GM19395 (cell line): ENCODE data around the gene ODF2.

Experiments
- ATAC-seq: cut with Tn5 transposase; IDR thresholded peaks from one replicate; pipeline ENCODE4 v1.9.1; 2021; ENCODE audit warnings: mild to moderate bottlenecking, moderate library complexity; ENCODE audit not compliant: unreplicated experiment

Gene ODF2

DNA sequence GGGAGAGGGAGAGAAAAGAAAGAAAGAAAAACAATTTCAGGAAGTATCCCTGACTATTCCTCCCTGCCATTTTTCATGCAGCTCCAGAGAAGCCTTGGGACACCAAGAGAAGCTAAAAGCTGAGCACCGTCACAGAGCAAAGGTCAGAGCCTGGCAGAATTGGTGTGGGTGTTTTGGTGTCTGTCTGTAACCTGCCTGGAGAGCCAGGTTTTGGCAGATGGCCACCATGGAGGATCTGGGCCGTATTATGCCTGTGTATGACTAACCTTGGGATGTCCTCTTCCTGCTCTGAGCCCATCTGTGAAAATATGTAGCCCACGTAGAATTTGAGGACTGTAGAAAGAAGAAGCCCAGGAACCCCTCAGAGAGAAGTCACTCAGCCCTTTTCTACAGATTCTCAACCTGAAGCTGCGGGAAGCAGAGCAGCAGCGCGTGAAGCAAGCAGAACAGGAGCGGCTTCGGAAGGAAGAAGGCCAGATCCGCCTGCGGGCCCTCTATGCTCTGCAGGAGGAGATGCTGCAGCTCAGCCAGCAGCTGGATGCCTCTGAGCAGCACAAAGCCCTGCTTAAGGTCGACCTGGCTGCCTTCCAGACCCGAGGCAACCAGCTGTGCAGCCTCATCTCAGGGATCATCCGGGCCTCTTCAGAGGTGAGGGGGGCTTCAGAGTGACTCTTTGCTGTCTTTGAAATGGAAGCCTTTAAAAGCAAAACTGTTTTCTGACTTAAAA, 67.6 kb downstream of the ODF2 start:
- ATAC-seq: no peak

DNA sequence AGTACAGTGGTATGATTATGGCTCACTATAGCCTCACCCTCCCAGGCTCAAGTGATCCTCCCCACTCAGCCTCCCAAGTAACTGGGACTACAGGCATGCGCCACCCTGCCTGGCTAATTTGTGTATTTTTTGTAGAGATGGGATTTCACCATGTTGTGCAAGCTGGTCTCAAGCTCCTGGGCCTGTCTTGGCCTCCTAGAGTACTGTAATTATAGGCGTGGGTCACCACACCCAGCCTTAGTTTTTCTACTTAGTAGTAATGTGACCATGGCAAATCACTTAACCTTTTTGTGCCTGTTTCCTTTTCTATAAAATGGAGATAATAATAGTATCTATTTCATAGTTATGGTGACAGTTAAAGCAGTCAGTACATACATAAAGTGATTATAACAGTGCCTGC, 70.9 kb downstream of the ODF2 start:
- ATAC-seq: no peak

DNA sequence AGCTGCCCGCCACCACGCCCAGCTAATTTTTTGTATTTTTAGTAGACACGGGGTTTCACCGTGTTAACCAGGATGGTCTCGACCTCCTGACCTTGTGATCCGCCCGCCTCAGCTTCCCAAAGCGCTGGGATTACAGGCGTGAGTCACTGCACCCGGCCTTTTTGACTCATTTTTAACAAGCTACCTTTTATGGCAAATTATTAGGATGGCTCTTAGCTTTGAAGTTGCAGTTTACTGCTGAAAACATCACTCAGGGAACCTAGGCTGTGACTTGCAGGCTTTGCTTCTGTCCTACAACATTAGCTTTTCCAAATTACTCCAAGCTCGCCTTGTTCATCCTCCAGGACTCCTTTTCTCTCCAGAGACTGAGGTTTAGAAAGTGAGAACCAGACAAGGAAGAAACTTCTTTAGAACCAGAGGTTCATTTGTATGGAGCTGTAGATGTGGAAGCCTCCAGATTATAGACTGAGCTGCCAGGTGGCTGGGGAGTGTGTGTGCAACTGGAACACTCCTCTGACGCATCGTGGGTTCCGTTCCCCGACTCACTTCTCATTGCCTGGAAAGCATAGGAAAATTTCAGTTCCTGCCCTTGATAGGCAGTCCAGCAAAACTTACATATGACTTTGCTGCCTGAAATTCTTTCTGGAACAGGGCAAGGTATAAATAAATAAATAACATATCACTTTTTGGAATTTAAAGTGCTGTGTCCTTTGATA, 72.8 kb downstream of the ODF2 start:
- no peak for ATAC-seq

DNA sequence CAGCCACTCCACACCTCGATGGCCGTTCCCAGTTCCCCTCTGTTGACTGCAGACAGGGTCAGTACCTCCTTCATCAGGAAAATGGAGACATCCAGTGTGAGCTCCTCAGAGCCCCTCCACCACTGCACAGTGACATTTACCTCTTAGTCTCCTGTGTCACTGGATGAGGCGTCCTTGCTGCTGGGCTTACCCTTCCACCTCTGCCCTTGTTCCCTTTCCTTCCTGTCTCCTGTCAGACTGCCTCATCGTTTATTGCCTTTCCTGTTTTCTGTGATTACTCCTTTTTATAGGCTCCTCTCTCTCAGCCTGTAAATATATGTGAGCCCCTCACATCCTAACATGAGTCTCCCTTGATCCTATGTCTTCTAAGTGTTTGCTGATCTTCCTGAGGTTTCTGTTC, 73.4 kb downstream of the ODF2 start:
- ATAC-seq: no peak

DNA sequence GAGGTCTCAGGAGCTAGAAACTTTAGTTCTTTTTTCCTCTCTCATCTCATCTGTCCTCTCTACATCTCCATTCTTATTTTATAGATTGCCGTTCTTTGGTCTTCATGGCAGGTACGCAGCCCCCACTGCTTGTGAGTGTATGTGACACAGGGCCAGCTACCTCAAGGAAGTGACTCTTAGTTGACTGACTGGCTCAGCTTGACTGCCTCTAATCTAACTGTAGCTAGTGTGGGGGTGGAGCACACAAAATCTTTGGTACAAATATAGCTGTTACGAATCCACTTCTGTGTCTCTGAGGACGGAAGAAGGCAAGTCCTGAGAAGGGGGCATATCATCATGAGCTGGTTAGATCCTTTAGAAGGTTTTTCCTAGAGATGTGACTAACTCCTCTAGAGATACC, 76.8 kb downstream of the ODF2 start:
- no peak for ATAC-seq

DNA sequence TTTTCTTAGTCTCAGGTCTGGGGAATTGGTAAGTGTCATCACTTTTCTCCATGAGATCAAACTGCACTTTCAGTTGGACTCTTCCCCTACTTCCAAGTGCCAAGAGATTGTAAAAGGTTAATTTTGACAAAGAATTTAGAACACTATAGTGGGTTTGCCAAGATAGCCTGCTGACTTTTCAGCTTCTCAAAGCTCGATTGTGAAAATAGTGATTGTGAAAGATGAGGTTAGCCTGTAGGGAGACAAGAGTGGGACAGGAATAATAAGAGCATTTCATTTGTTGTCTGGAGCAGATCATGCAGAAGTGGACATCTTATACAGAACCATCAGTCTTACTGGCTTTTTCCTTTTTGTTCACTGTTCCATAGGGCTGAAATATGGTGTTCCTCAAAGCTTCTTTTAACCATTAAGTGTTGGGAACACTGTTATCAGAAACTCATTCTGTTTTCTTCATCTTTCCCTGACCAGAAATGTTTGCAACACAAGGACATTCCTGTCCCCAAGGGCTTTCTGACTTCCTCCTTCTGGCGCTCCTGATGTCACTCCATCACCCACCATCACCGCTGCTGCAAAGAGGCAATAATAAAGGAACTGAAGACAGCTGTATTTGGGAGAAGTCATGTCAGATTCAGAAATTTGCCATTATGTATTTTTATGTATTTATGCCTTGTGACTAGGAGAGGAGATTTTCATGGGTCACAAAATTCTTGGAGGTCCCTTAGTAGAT, 85.0 kb downstream of the ODF2 start:
- no peak for ATAC-seq

DNA sequence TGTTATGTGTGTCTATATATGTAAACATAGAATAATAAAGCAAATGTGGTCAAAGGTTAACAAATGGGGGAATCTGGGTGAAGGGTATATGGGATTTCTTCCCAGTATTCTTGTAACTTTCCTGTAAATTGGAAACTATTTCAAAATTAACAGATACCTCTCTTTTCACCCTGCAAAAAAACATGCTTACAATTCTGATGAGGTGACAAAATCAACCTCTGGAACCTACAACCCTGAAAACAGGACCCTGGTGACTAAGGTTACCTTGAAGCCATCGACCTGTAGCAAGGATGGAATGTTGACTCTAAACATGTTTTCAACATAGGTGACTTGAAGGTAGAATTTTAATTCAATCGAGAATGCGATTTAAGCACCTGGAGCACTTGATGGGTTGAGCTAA, 90.7 kb downstream of the ODF2 start:
- ATAC-seq: no peak

DNA sequence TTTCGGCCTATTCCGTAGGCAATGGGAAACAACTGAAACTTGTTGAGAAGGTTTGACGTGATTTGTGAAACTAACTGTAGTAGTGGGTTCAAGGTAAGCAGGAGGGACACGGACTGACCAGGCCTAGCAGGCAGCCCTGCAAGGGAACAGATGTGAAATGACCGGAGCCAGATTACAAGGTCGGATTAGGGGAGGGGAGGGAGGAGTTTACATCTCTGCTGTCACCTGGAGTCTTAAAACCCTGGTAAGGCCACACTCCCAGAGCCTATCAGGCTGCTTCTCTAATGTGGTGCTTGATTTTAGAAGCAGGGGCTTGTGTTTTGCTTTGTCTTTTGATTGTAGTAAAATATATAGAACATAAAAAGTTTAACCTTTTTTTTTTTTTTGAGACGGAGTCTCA, 93.1 kb downstream of the ODF2 start:
- ATAC-seq: no peak

DNA sequence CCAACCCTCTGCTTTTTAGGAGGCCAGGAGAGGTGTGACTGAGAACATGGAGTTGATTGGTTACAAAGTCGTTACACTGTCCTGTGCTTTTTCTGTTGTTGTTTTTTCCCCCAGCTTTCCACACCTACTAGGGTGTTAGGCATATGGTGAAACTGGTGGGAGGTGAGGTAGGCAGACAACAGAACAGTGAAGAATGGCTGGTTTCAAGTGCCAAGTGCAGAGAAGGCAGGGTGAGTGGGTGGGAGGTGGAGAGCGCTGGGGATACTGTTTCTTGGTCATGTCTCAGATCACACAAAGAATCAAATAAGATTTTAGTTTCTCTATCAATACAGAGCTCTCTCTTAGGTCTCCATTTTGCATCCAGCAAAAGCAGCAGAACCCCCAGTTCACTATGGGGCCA, 94.4 kb downstream of the ODF2 start:
- no peak for ATAC-seq
